Effector CD8-positive, alpha-beta T cell (primary cell): ENCODE results near the gene ACAP2.

Experiments used
- DNase-seq: peaks from one replicate; lab custom pipeline; 2025; lab: John Stamatoyannopoulos, UW

The ACAP2 gene

GRCh38 chr3:195260280-195260905 lies 182.4 kb downstream of the ACAP2 start:
- DNase-seq: no peak

- DNase-seq: peak; percentile 88
These were observed 183.1 kb downstream of the ACAP2 start for GRCh38 chr3:195259475-195260279.

- no peak for DNase-seq
These were observed 183.7 kb downstream of the ACAP2 start for GRCh38 chr3:195259154-195259474.

GRCh38 chr3:195258449-195259153 lies 184.2 kb downstream of the ACAP2 start:
- DNase-seq: no peak

- no peak for DNase-seq
These were observed 185.1 kb downstream of the ACAP2 start for GRCh38 chr3:195257454-195258448.

- no peak for DNase-seq
These were observed 186.0 kb downstream of the ACAP2 start for GRCh38 chr3:195256639-195257453.

- no peak for DNase-seq
These were observed 187.0 kb downstream of the ACAP2 start for GRCh38 chr3:195255571-195256501.

GRCh38 chr3:195255176-195255500 lies 187.7 kb downstream of the ACAP2 start:
- DNase-seq: no peak

GRCh38 chr3:195254454-195255175 lies 188.2 kb downstream of the ACAP2 start:
- DNase-seq: no peak

GRCh38 chr3:195253923-195254432 lies 188.8 kb downstream of the ACAP2 start:
- no peak for DNase-seq

GRCh38 chr3:195251336-195252065 lies 191.3 kb downstream of the ACAP2 start:
- DNase-seq: no peak

GRCh38 chr3:195250473-195251251 lies 192.2 kb downstream of the ACAP2 start:
- no peak for DNase-seq

- DNase-seq: no peak
These were observed 192.9 kb downstream of the ACAP2 start for GRCh38 chr3:195249858-195250464.

- DNase-seq: no peak
These were observed 193.6 kb downstream of the ACAP2 start for GRCh38 chr3:195249057-195249770.

- DNase-seq: no peak
These were observed 194.5 kb downstream of the ACAP2 start for GRCh38 chr3:195248281-195248680.

GRCh38 chr3:195247863-195248189 lies 195.0 kb downstream of the ACAP2 start:
- DNase-seq: no peak
